Measurements from ENCODE around the gene MEGF6. TPM values are rescaled to one million over a fixed set of nuclear protein-coding genes. Genes with fewer than 3 reads are reported as not detected.

MEGF6 gene
- total RNA-seq, 1 donor from 2014 or later, result 57.1 TPM

DNA sequence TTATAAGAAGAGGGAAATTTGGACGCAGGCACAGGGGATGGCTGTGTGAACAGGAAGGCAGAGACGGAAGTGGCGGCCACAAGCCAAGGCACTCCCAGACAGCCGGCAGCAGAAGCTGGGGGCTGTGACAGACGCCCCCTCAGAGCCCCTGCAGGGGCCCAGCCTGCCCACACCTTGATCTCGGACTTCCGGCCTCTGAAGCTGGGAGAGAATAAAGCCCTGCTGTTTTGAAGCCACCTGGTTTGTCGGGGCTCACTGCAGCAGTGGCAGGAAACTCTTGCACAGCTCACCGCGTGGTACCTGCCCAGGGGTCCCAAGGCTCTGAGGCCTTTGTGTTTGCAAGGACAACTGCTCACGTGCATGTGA, 13.7 kb downstream of the MEGF6 start:
- intact Hi-C loops (cut with DNase I), result no loop called here
- TF ChIP-seq, protein P1, sequence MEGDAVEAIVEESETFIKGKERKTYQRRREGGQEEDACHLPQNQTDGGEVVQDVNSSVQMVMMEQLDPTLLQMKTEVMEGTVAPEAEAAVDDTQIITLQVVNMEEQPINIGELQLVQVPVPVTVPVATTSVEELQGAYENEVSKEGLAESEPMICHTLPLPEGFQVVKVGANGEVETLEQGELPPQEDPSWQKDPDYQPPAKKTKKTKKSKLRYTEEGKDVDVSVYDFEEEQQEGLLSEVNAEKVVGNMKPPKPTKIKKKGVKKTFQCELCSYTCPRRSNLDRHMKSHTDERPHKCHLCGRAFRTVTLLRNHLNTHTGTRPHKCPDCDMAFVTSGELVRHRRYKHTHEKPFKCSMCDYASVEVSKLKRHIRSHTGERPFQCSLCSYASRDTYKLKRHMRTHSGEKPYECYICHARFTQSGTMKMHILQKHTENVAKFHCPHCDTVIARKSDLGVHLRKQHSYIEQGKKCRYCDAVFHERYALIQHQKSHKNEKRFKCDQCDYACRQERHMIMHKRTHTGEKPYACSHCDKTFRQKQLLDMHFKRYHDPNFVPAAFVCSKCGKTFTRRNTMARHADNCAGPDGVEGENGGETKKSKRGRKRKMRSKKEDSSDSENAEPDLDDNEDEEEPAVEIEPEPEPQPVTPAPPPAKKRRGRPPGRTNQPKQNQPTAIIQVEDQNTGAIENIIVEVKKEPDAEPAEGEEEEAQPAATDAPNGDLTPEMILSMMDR (IDR thresholded peaks at IDR 0.05), result no peak
- Histone ChIP-seq H3K27ac (no peak overlapping the region), H3K27me3 (ENCODE audit: low read depth) (no peaks in the 10 kb centered on the region), H3K9me3 (no peaks in the 10 kb centered on the region), H3K4me1 (peaks cover 39% of the 10 kb centered on the region), H3K36me3 (no peaks in the 10 kb centered on the region), H3K4me3 (peak overlapping the region; percentile 38)
- DNase-seq (no peak), ATAC-seq (no peak)

DNA sequence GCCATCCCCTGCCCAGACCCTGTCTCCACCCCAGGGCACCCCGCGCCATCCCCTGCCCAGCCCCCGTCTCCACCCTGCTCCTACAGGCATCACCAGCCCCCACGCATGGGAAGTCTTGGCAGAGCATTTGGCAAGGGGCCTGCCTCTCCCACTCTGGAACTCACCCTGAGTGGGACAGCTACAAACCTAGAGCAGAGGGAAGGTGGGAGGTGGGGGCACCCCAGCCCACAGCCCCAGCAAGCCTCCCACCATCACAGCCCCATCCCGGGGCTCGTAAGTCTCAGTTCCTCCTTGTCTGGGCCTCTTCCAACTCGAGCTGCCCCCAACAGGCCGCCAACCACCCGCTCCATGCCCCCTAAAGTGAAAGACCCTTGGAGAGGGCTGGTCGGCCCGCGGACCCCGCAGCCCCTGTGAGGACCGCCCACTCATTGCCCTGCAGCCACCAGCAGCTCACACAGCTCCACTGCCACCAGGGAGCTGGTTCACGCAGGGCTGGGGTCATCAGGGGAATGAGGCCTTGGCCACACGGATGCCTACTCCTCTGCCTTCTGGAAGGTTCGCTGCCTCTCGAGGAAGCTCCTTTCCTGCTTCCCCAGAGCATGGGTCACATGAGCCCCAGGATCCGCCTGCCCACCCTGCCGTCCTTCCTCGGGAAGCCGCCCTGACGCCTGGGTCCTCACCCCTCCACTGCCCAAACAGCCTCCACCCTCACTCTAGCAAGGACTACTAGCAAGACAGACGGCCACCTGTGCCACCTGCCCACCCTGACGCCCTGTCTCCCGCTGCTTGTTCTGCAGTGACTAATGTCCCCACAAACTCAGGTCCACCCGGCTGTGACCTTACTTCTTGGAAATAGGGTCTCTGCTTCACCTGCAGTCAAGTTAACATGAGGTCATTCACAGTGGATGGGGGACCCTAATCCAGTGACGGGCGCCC, 14.4 kb downstream of the MEGF6 start:
- H3K4me3 ChIP-seq, result no peak overlapping the region
- no peaks in the 10 kb centered on the region for H3K27me3 ChIP-seq (ENCODE audit: low read depth)
- DNase-seq (no peak), ATAC-seq (no peak)
- no peaks in the 10 kb centered on the region for H3K36me3 ChIP-seq
- no peaks in the 10 kb centered on the region for H3K9me3 ChIP-seq
- TF ChIP-seq, protein P1 (IDR thresholded peaks at IDR 0.05), result no peak
- intact Hi-C loops (cut with DNase I), result no loop called here
- H3K4me1 ChIP-seq, result peaks cover 36% of the 10 kb centered on the region
- no peak overlapping the region for H3K27ac ChIP-seq

DNA sequence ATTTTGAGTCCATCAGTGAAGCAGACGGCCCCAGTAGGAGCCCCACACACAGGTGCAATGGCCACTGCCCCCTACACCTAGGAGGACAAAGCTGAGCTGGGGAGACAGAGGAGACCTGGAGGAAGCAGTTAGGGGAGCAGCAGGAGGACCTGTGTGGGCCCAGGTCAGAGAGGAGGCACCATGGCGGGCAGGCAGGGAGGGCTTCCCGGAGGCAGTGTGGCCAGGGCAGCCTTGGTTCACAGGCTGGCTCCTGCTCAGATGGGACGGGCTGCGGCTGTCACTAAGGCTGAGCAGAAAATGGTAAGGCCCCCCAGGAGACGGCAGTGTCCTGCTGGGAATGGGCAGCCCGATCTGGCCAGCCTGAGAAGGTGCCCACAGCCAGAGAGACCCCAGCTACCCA, 15.4 kb downstream of the MEGF6 start:
- Histone ChIP-seq H3K27ac (no peak overlapping the region), H3K9me3 (no peaks in the 10 kb centered on the region), H3K4me3 (no peak overlapping the region), H3K27me3 (ENCODE audit: low read depth) (no peaks in the 10 kb centered on the region), H3K36me3 (no peaks in the 10 kb centered on the region), H3K4me1 (peaks cover 36% of the 10 kb centered on the region)
- TF ChIP-seq, protein P1 (IDR thresholded peaks at IDR 0.05), result no peak
- ATAC-seq (no peak), DNase-seq (no peak)
- intact Hi-C loops (cut with DNase I), result no loop called here

DNA sequence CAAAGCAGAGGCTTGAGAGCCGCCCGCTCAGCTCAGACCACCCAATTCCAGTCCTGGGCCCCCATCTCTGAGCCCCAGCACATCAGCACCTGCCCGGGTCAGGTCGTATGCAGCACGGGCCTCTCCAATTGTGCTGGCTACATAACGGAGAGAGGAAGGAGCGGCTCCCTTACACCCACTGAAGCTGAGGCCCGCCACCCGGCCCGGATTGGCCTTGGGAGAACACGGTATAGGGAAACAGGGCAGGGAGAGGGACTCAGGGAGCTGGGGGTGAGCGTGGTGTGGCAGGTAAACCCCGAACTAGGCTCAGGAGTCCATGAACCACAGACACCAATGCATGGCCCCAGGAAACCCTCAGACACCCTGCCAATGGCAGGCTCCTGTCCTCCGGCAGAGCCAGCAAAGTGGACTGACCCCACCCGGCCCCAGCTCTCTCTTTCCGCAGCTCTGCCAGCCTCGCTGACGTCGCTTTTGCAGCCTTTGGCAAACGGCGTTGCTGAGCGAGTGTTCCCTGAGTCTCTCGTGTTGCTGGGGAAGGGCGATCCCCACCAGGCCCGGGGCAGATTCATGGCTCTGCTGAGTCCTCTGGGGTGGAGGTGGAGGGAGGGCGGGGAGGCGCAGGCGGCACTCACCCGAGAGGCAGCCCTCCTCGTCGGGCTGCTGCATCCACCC, 16.5 kb downstream of the MEGF6 start:
- H3K27ac ChIP-seq, result no peak overlapping the region
- no peak overlapping the region for H3K4me3 ChIP-seq
- intact Hi-C loops (cut with DNase I), result no loop called here
- no peaks in the 10 kb centered on the region for H3K36me3 ChIP-seq
- ATAC-seq, result no peak
- TF ChIP-seq, protein P1 (IDR thresholded peaks at IDR 0.05), result no peak
- H3K27me3 ChIP-seq (ENCODE audit: low read depth), result no peaks in the 10 kb centered on the region
- DNase-seq, result no peak
- no peaks in the 10 kb centered on the region for H3K9me3 ChIP-seq
- H3K4me1 ChIP-seq, result peaks cover 45% of the 10 kb centered on the region

DNA sequence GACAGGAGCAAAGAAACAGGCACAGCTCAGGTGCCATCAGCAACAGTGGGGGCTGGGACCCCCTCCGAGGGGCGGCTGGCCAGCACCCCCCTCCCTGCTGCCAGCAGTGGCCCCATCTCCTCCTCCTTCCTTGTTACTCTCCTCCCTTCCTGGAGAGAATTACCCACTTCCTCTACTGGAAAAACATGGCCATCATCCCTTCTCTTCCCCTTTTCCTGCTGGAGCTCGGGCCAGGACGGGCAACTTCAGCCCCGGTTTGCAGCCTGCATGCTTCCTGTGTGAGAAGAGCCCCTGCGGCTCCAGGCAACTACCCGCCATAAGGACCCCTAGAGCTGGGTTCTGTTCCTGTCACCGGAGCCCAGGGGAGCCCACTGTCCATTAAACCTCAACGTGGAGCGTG, 17.6 kb downstream of the MEGF6 start:
- intact Hi-C loops (cut with DNase I), result no loop called here
- H3K27ac ChIP-seq, result no peak overlapping the region
- ATAC-seq (no peak), DNase-seq (no peak)
- H3K9me3 ChIP-seq, result no peaks in the 10 kb centered on the region
- TF ChIP-seq, protein P1 (IDR thresholded peaks at IDR 0.05), result no peak
- no peaks in the 10 kb centered on the region for H3K36me3 ChIP-seq
- H3K27me3 ChIP-seq (ENCODE audit: low read depth), result no peaks in the 10 kb centered on the region
- no peak overlapping the region for H3K4me3 ChIP-seq
- peaks cover 45% of the 10 kb centered on the region for H3K4me1 ChIP-seq

Measured in lower lobe of right lung (tissue), 2 donors.